Activated CD8-positive, alpha-beta memory T cell treated with anti-CD3 and anti-CD28 coated beads for 36 hours (primary cell): ENCODE measurements around the gene SPEF1. TPM values are rescaled to one million over a fixed set of nuclear protein-coding genes. Genes with fewer than 3 reads are reported as not detected.

ENCODE experiments used
- CTCF ChIA-PET: fragments of 350-600 bp; sonication (Branson Sonifier 250); formaldehyde crosslinking; loops from one replicate; lab custom pipeline; 2021; ENCODE audit warnings: antibody characterized with exemption; lab: Charles Lee
- POLR2A ChIA-PET: fragments of 350-600 bp; sonication (Branson Sonifier 250); formaldehyde crosslinking; loops from one replicate; lab custom pipeline; 2021; ENCODE audit warnings: antibody characterized with exemption; lab: Charles Lee
- total RNA-seq, 2 experiments: library from RNA; stranded (reverse); gene quantifications; one replicate each; pipeline ENCODE4 v1.2.3, GENCODE V29; 2021

Gene SPEF1
- total RNA-seq, 2 experiments from 2014 or later = 0.10 TPM; not detected in 1

DNA sequence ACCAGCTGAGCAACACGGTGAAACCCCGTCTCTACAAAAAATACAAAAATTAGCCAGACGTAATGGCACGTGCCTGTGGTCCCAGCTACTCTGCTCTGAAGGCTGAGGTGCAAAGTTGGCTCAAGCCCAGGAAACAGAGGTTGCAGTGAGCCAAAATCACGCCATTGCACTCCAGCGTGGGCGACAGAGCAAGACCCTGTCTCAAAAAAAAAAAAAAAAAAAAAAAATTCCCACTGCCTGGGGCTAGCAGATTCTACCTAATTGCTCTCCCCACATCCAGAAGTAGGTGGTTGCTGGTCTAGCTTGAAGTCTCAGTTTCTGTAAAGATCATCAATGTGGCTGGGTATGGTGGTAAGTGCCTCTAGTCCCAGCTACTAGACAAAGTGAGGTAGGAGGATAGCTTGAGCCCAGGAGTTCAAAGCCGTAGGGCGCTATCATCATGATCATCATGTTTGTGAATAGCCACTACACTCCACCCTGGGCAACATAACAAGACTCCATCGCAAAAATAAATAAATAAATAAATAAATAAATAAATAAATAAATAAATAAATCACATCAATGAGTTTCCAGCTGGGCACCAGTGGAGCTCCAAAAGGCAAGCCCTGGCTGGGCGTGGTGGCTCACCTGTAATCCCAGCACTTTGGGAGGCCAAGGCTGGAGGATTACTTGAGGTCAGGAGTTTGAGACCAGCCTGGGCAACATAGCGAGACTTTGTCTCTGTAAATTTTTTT, 32.8 kb upstream of the SPEF1 start:
- ChIA-PET POLR2A (interaction anchor here (0.6 to 1.6 kb wide), 3 partner anchors 18 to 96 kb away, joined by 6 to 9 read pairs (median 6); partner anchors contain the start of gene CDC25B), CTCF (interaction anchor here (0.7 to 2.4 kb wide), 5 partner anchors 13 to 141 kb away, joined by 3 to 11 read pairs (median 5); partner anchors contain the start of genes CDC25B and CENPB)

DNA sequence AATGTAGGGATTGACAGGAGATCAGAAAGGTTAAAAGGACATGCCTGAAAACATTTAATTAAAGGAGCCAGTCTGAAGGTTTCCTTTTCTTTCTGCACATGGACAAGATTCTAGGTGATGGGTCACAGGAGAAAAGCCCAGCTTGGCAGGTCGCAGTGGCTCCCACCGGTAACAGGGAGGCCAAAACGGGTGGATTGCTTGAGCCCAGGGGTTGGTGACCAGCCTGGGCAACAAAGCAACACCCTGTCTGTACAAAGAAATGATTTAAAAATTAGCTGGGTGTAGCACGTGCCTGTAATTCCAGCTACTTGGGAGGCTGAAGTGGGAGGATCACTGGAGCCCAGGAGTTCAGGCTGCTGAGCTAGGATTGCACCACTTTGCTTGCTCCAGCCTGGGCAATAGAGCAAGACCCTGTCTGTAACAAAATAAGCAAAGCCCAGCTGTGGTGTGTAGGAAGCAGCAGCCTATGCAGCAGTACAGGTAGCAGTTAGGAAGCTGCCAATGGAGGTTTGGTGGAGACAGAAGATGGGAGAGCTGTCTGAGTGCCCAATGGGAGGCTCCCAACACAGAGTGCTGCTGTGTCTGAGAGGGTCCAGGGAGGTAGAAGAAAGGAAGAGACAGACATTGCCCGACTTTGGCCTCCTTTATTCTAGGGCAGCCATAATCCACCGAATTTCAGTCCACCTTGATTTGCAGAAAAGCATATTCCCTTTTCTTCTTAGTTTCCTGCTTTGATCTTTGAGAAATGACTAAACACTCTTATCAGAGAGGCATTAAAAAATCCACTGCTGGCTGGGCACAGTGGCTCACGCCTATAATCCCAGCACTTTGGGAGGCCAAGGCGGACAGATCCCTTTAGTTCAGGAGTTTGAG, 32.0 kb upstream of the SPEF1 start:
- CTCF ChIA-PET = interaction anchor here (0.6 to 2.4 kb wide), 5 partner anchors 12 to 166 kb away, joined by 3 to 11 read pairs (median 3); partner anchors contain the start of genes CDC25B and CENPB
- POLR2A ChIA-PET = interaction anchor here (0.6 to 1.6 kb wide), 2 partner anchors 18 to 97 kb away, joined by 6 read pairs; partner anchors contain the start of gene CDC25B

DNA sequence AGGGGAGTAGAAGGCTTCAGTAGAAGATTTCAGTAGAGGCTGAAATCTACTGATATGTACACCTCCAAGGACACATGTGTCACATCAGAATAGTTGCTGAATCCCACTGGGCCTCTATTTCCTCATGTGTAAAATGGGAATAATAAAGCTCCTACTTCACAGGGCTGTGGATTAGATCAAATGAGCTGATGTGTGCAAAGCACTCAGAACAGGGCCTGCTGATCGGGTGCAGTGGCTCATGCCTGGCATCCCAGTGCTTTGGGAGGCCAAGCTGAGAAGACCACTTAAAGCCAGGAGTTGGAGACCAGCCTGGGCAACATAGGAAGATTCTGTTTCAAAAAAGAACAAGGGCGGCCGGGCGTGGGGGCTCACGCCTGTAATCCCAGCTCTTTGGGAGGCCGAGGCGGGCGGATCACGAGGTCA, 31.0 kb upstream of the SPEF1 start:
- ChIA-PET POLR2A (interaction anchor here (0.6 to 0.9 kb wide), 2 partner anchors 8 to 44 kb away, joined by 3 read pairs; partner anchors contain the start of genes ADISSP and AP5S1), CTCF (interaction anchor here (1.5 to 3.6 kb wide), 6 partner anchors 8 to 44 kb away, joined by 3 to 19 read pairs (median 10); partner anchors contain the start of genes AP5S1, CDC25B and CENPB)

DNA sequence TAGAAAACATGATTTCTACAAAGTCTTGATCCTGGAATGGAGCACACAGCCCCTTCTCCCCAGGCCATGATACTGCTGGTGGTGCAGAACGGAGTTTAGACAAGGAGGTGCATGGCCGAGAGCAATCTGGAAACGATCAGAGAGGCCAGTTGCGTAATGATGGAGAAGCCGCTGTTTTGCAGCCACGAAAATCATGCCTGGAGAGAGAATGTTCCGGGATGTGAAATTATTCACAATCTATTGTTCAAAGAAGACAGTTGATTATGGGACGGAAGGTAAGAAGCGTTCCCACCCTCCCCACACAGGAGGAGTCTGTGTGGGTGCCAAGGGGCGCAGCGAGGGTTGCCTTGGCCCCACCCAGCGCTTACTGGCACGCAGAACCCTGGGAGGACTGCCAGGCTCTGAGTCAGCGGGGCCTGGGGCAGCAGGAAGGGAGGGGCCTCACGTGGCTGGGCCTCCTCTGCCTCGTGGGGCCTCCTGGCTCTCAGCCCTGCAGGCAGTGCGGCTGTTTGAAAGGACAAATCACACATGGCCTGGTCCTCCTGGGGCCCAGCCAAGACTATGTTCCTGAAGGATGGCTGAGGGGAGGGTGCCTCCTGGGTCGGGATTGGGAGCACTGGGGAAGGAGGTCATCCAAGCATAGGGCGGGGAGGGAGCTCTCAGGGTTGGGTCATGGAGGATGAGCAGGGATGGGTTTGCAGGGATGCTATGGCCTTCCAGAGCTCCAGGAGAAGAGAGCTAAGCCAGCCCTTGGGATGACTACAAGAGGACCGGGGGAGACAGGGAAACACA, 30.4 kb upstream of the SPEF1 start:
- ChIA-PET CTCF (interaction anchor here (0.8 to 3.6 kb wide), 6 partner anchors 9 to 135 kb away, joined by 3 to 19 read pairs (median 8); partner anchors contain the start of genes AP5S1, CDC25B and CENPB), POLR2A (interaction anchor here (0.6 to 0.9 kb wide), 7 partner anchors 9 to 621 kb away, joined by 3 to 4 read pairs (median 3); partner anchors contain the start of genes ADISSP, AP5S1, CDC25B and CENPB)

GRCh38 chr20:3808544-3808943, 27.3 kb upstream of the SPEF1 start:
- CTCF ChIA-PET = interaction anchor here (0.6 kb wide), 1 partner anchor 8 kb away, joined by 3 read pairs; no protein-coding TSS in a partner anchor
- POLR2A ChIA-PET = interaction anchor here (0.6 kb wide), 1 partner anchor 334 kb away, joined by 3 read pairs; no protein-coding TSS in a partner anchor

- ChIA-PET CTCF (interaction anchor here (0.6 to 1.0 kb wide), 2 partner anchors 15 to 277 kb away, joined by 3 to 4 read pairs; no protein-coding TSS in a partner anchor), POLR2A (no interaction called here)
Observed at GRCh38 chr20:3804781-3805180, 23.5 kb upstream of the SPEF1 start.

GRCh38 chr20:3804254-3804751, 23.1 kb upstream of the SPEF1 start:
- ChIA-PET POLR2A (no interaction called here), CTCF (interaction anchor here (0.6 to 2.0 kb wide), 3 partner anchors 15 to 91 kb away, joined by 3 to 5 read pairs (median 3); partner anchors contain the start of gene AP5S1)

DNA sequence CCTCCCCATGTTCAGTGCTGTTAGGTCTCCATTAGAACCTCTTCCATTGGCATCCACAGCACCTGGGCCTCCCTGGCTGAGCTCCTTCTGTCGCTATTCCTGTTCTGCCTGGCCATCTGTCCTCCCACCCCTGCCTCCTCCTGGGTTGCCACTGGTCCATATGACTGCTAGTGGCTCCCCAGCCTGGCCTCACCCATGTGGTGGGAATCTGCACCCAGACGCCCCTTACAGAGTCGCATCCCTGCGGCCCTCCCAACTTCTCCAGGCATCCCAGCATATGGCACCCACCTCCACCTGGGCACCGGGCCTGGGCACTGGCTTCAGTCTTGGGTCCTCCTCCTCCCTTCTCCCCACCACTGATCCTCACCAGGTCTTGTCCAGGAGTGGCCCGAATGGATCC, 22.6 kb upstream of the SPEF1 start:
- POLR2A ChIA-PET = no interaction called here
- CTCF ChIA-PET = interaction anchor here (0.6 to 2.0 kb wide), 2 partner anchors 16 to 92 kb away, joined by 3 to 5 read pairs; partner anchors contain the start of gene AP5S1

GRCh38 chr20:3803289-3803688, 22.0 kb upstream of the SPEF1 start:
- ChIA-PET CTCF (interaction anchor here (2.0 kb wide), 1 partner anchor 17 kb away, joined by 5 read pairs; the partner anchor contains the start of gene AP5S1), POLR2A (no interaction called here)

- ChIA-PET CTCF (interaction anchor here (2.0 kb wide), 1 partner anchor 18 kb away, joined by 5 read pairs; the partner anchor contains the start of gene AP5S1), POLR2A (no interaction called here)
Observed at GRCh38 chr20:3802524-3803239, 21.4 kb upstream of the SPEF1 start.

GRCh38 chr20:3801846-3802245, 20.6 kb upstream of the SPEF1 start:
- ChIA-PET POLR2A (interaction anchor here (0.6 kb wide), 1 partner anchor 43 kb away, joined by 6 read pairs; no protein-coding TSS in a partner anchor), CTCF (interaction anchor here (0.9 kb wide), 1 partner anchor 241 kb away, joined by 3 read pairs; no protein-coding TSS in a partner anchor)

DNA sequence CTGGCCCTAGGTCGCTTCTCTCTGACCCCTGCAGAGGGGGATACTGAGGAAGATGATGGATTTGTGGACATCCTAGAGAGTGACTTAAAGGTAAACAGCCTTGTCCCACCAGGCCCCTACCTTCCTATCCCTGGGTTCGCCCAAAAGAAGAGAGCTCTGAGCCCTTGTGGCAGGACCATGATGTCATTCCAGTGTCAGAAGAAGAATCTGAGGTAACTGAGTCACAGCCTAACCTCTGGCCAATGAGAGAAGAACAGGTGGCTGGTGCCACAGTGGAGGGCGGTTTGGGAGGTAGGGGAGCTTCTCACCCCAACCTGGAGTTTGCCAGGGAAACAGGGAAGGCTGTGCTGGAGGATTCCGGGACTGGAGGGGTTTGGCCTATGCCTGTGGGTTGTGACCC, 20.1 kb upstream of the SPEF1 start:
- CTCF ChIA-PET = interaction anchor here (0.9 to 1.5 kb wide), 4 partner anchors 10 to 241 kb away, joined by 3 to 6 read pairs (median 4); no protein-coding TSS in a partner anchor
- POLR2A ChIA-PET = interaction anchor here (0.6 kb wide), 2 partner anchors 8 to 44 kb away, joined by 4 to 6 read pairs; no protein-coding TSS in a partner anchor

DNA sequence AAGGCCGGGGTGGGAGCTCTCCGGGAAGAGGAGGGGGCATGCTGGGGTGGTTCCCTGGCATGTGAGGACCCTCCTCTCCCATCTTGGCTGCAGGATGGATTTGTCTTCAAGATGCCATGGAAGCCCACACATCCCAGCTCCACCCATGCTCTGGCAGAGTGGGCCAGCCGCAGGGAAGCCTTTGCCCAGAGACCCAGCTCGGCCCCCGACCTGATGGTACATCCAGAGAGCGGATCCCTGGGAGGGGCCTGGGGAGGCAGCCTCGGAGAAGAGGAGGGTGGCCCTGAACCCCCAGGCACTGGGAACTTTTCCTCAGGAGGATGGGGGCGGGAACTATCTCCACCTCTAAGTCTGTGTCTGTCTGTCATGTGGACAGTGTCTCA, 19.6 kb upstream of the SPEF1 start:
- POLR2A ChIA-PET = interaction anchor here (0.6 to 2.1 kb wide), 2 partner anchors 9 to 15 kb away, joined by 4 to 5 read pairs; no protein-coding TSS in a partner anchor
- CTCF ChIA-PET = interaction anchor here (0.9 to 1.5 kb wide), 4 partner anchors 10 to 242 kb away, joined by 3 to 6 read pairs (median 4); no protein-coding TSS in a partner anchor

DNA sequence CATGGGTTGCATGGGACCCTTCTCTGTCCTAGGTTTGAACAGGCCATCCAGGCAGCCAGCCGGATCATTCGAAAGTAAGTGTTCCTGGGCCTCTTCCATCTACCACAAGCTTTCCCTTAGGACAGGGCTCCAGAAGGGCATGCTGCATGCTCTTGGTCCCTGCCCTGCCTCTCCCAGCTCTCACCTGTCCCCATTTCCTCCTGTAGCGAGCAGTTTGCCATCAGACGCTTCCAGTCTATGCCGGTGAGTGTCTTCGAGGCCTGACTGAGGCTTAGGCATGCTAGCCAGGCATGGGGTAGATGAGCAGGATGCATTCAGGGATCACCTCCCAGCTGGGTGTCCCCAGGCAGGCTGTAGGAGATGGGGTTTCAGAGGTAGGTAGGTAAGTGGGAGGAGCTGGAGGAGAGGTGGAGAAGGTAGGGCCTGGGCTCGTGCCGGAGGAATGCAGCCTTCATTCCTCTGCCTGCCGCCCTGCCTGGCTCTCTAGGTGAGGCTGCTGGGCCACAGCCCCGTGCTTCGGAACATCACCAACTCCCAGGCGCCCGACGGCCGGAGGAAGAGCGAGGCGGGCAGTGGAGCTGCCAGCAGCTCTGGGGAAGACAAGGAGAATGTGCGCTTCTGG, 19.1 kb upstream of the SPEF1 start:
- POLR2A ChIA-PET = interaction anchor here (0.6 to 2.1 kb wide), 2 partner anchors 9 to 15 kb away, joined by 4 to 5 read pairs; no protein-coding TSS in a partner anchor
- CTCF ChIA-PET = interaction anchor here (0.6 to 1.5 kb wide), 6 partner anchors 11 to 55 kb away, joined by 3 to 12 read pairs (median 4); partner anchors contain the start of genes AP5S1 and CENPB

- POLR2A ChIA-PET = interaction anchor here (0.5 to 2.1 kb wide), 2 partner anchors 17 to 390 kb away, joined by 3 to 5 read pairs; no protein-coding TSS in a partner anchor
- CTCF ChIA-PET = interaction anchor here (1.0 to 1.4 kb wide), 2 partner anchors 21 to 22 kb away, joined by 4 to 12 read pairs; partner anchors contain the start of gene AP5S1
Observed at GRCh38 chr20:3798908-3799248, 17.6 kb upstream of the SPEF1 start.

DNA sequence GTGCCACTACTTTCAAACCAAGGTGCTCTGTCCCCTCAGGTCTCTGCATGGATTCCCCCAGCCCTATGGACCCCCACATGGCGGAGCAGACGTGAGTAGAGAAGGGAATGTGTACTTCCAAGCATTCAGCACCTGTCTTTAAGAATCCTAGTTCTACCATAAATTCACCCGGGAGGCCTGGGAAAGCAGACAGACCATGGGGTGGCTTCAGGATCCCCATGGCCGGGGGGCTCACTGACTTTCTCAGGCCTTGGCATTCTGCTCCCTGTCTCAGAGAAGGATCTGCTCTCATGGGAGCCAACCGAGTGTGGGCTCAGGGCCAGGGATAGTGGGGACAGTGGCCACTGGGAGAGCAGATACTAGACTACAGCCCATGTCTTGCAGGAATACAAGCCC, 17.1 kb upstream of the SPEF1 start:
- CTCF ChIA-PET = no interaction called here
- POLR2A ChIA-PET = no interaction called here
